K562 (cell line): Measurements from ENCODE around the gene ACE. TPM values are rescaled to one million over a fixed set of nuclear protein-coding genes. Genes with fewer than 3 reads are reported as not detected.

Source experiments
- ATAC-seq: fragments of 200-7000 bp; cut with Tn5 transposase; 3 replicates; pipeline ENCODE4 v1.9.1; 2020; ENCODE audit warnings: moderate library complexity
- BruUV-seq: library from RNA; stranded (reverse); fragments of 400-500 nt; replicated peaks from 2 replicates; lab custom pipeline; 2021; lab: Mats Ljungman, UMichigan
- CTCF ChIA-PET: fragments of 300-600 bp; formaldehyde crosslinking; extraction: SDS; loops from one replicate; lab custom pipeline; 2021; ENCODE audit warnings: low intra/inter-chr PET ratio; lab: Yijun Ruan, JAX
- POLR2A ChIA-PET: fragments of 300-600, 350-650 bp; sonication (Branson Sonifier 250); formaldehyde crosslinking; extraction: SDS; loops from one replicate; lab custom pipeline; 2021; ENCODE audit warnings: antibody characterized with exemption, inconsistent platforms; lab: Yijun Ruan, JAX
- DNase-seq, 4 experiments: peaks; one replicate each; pipeline versions ENCODE4 v3.0.0 to v3.0.0-alpha.2; 2011 to 2018; ENCODE audit warnings: low spot score in 3 of 4, mixed read lengths in 3 of 4; ENCODE audit errors: extremely low read depth in 1 of 4
- FAIRE-seq: peaks from 2 replicates; lab custom pipeline; 2011; peaks lifted over from hg19 to GRCh38; lab: Jason Lieb, UNC
- H2AFZ ChIP-seq: 2 replicates; pipeline ENCODE4 v1.6.0; 2011; ENCODE audit warnings: low read depth, low read length, control low read depth, inconsistent platforms
- H3K27ac ChIP-seq: fragments of 200-600 bp; 3 replicates; pipeline ENCODE4 v1.8.0; 2011; ENCODE audit warnings: low read depth, mild to moderate bottlenecking, control low read depth, inconsistent platforms, low read length, moderate library complexity, mixed read lengths; ENCODE audit errors: extremely low read depth
- H3K27me3 ChIP-seq, 2 experiments: fragments of 300-600 bp in 1 of 2; 2 replicates in 1 of 2; 3 replicates in 1 of 2; pipeline versions ENCODE4 v1.6.0 to v1.8.0; 2011; ENCODE audit warnings: inconsistent platforms in 2 of 2, low read length in 2 of 2, mild to moderate bottlenecking in 1 of 2, mixed read lengths in 1 of 2, moderate library complexity in 1 of 2; ENCODE audit not compliant: control insufficient read depth in 2 of 2, insufficient read depth in 2 of 2
- H3K36me3 ChIP-seq: fragments of 300-600 bp; 3 replicates; pipeline ENCODE4 v1.8.0; 2011; ENCODE audit warnings: mild to moderate bottlenecking, low read length, inconsistent platforms; ENCODE audit not compliant: control insufficient read depth, insufficient read depth
- H3K4me1 ChIP-seq, 2 experiments: fragments of 200-600 bp in 1 of 2; replicated peaks in 1 of 2; 2 replicates in 1 of 2; 3 replicates in 1 of 2; pipeline versions ENCODE4 v1.5.1 to v1.8.0; 2011; ENCODE audit warnings: inconsistent platforms in 2 of 2, low read length in 2 of 2, mild to moderate bottlenecking in 1 of 2, mixed read lengths in 1 of 2, moderate library complexity in 1 of 2; ENCODE audit not compliant: control insufficient read depth in 2 of 2, insufficient read depth in 2 of 2
- H3K4me2 ChIP-seq: 2 replicates; pipeline ENCODE4 v1.6.1; 2011; ENCODE audit warnings: low read length, control low read depth, inconsistent platforms, mixed read lengths; ENCODE audit not compliant: insufficient read depth
- H3K4me3 ChIP-seq: fragments of 200-600 bp; sonication (generic), shearing (Covaris generic); 2 replicates; pipeline ENCODE4 v1.5.1; 2016; ENCODE audit warnings: control low read depth, inconsistent platforms
- H3K79me2 ChIP-seq: fragments of 200-600 bp; 3 replicates; pipeline ENCODE4 v1.8.0; 2011; ENCODE audit warnings: low read length, inconsistent platforms; ENCODE audit not compliant: control insufficient read depth, insufficient read depth
- H3K9ac ChIP-seq, 2 experiments: 2 replicates each; pipeline versions ENCODE4 v1.6.0 to v1.6.1; 2011; ENCODE audit warnings: low read depth in 2 of 2, low read length in 2 of 2, control low read depth in 1 of 2, inconsistent platforms in 1 of 2, mild to moderate bottlenecking in 1 of 2, mixed read lengths in 1 of 2; ENCODE audit not compliant: insufficient read depth in 1 of 2
- H3K9me1 ChIP-seq: one replicate; pipeline ENCODE4 v1.6.0; 2011; ENCODE audit warnings: inconsistent platforms, mild to moderate bottlenecking, low read length, moderate library complexity; ENCODE audit not compliant: control insufficient read depth, insufficient read depth
- H3K9me3 ChIP-seq: replicated peaks from 2 replicates; pipeline ENCODE4 v1.5.1; 2011; ENCODE audit warnings: low read depth, low read length, inconsistent platforms; ENCODE audit not compliant: control insufficient read depth, insufficient read depth
- H4K20me1 ChIP-seq: replicated peaks from 2 replicates; pipeline ENCODE4 v1.6.1; 2011; ENCODE audit warnings: low read length, inconsistent platforms, mixed read lengths; ENCODE audit not compliant: control insufficient read depth, insufficient read depth
- CBFB ChIP-seq: sonication (generic); formaldehyde crosslinking; IDR thresholded peaks from 2 replicates; pipeline ENCODE4 v1.4.0; 2020; ENCODE audit warnings: mild to moderate bottlenecking, missing genetic modification reagents
- HCFC1 ChIP-seq: IDR thresholded peaks from 2 replicates; pipeline ENCODE4 v1.6.1; 2012; ENCODE audit warnings: low read depth, low read length, improper control_type of control experiment
- KDM2B ChIP-seq: fragments of 250-450 bp; sonication (Bioruptor Pico); IDR thresholded peaks from 2 replicates; pipeline ENCODE4 v1.8.0; 2021; ENCODE audit warnings: mild to moderate bottlenecking, moderate library complexity
- PHF21A ChIP-seq: fragments of 450-650 bp; IDR thresholded peaks from 2 replicates; pipeline ENCODE4 v1.6.1; 2017; ENCODE audit warnings: low read depth, borderline replicate concordance
- RAD21 ChIP-seq, 2 experiments: fragments of 250-450 bp in 1 of 2; fragments of 450-650 bp in 1 of 2; sonication (Bioruptor Pico) in 1 of 2; formaldehyde crosslinking in 1 of 2; IDR thresholded peaks in 1 of 2; conservative IDR thresholded peaks in 1 of 2; 2 replicates each; pipeline versions ENCODE4 v1.4.0 to v1.8.0; 2020 to 2022; ENCODE audit warnings: mild to moderate bottlenecking in 2 of 2, moderate library complexity in 1 of 2
- RBM25 ChIP-seq: fragments of 200-400 bp; formaldehyde crosslinking; IDR thresholded peaks from 2 replicates; pipeline ENCODE4 v1.6.1; 2018; ENCODE audit warnings: low read length, low read depth, moderate library complexity; ENCODE audit not compliant: severe bottlenecking
- TFAM ChIP-seq: fragments of 250-450 bp; sonication (Bioruptor Pico); conservative IDR thresholded peaks from 2 replicates; pipeline ENCODE4 v1.5.0; 2021; ENCODE audit warnings: mild to moderate bottlenecking, moderate library complexity
- ZBTB12 ChIP-seq: fragments of 250-450 bp; sonication (Bioruptor Pico); IDR thresholded peaks from 2 replicates; pipeline ENCODE4 v1.4.0; 2020
- WGBS: fragments of 100-300 bp; shearing (Covaris generic); methylation state at CpG from one replicate; pipeline ENCODE4 v1.1.6; 2016; ENCODE audit warnings: low coverage, mixed read lengths; ENCODE audit not compliant: insufficient coverage; ENCODE audit errors: missing lambda C conversion rate; 5-methylcytosine and 5-hydroxymethylcytosine counted together
- in situ Hi-C: fragments of 300-500 bp; cut with MboI; formaldehyde crosslinking; loops from 4 replicates; pipeline ENCODE4 v1.15.0; 2018; ENCODE audit warnings: inconsistent platforms, mixed read lengths
- intact Hi-C: fragments of 100-400 bp; cut with micrococcal nuclease; formaldehyde crosslinking; loops from 2 replicates; pipeline ENCODE4 v1.14.2; 2022
- polyA plus RNA-seq, 8 experiments: library from polyadenylated mRNA; depleted of rRNA in 4 of 8; stranded (reverse) in 5 of 8; unstranded in 3 of 8; fragments of >200 nt; fragmentation: Nextera tagmentation in 2 of 8; fragmentation: Illumina TruSeq in 1 of 8; extraction: Ambion mirVana in 2 of 8; extraction: Trizol in 1 of 8; gene quantifications; 2 replicates each; pipeline versions ENCODE4 v1.2.1 to v1.2.3, GENCODE V29; 2011 to 2014; ENCODE audit warnings: inconsistent platforms in 1 of 8, missing spikeins in 1 of 8
- total RNA-seq, 7 experiments: library from RNA; depleted of rRNA in 6 of 7; stranded (reverse); fragments of >200 nt in 6 of 7; fragmentation: Illumina TruSeq in 2 of 7; extraction: Trizol in 2 of 7; gene quantifications; 2 replicates each; pipeline versions ENCODE4 v1.2.1 to v1.2.3, GENCODE V29; 2011 to 2021; ENCODE audit warnings: low replicate concordance in 1 of 7

The ACE gene
- total and polyA plus RNA-seq, 9 of the 15 experiments (the other 6 are each of a cell fraction or from before 2014, with no cell fraction given): 0.07 to 2.5 (median 0.47) TPM; not detected in 1

GRCh38 chr17:63537001-63537400 lies 60.1 kb downstream of the ACE start:
- H3K36me3 ChIP-seq: no peaks in the 10 kb centered on the region
- H3K4me1 ChIP-seq: peaks cover 0 to 24% of the 10 kb centered on the region in 2 experiments; a peak in 2 of 5 replicates
- DNase-seq (no peak), ATAC-seq (no peak)
- H3K4me3 ChIP-seq: no peak overlapping the region
- in situ Hi-C loops: no loop called here
- no TSS peak for BruUV-seq
- WGBS: 10% methylated on average over 4 of the region's 4 CpGs
- peaks cover 5% of the 10 kb centered on the region; the same call in 1 of the 2 replicates for H4K20me1 ChIP-seq
- no peaks in the 10 kb centered on the region for H3K9me3 ChIP-seq
- peaks cover 32 to 66% of the 10 kb centered on the region in 2 experiments; a peak in 4 of 5 replicates for H3K27me3 ChIP-seq
- H2AFZ ChIP-seq: no peak overlapping the region
- peaks cover 3% of the 10 kb centered on the region for H3K9me1 ChIP-seq
- CTCF ChIA-PET: no interaction called here
- no peak overlapping the region for H3K27ac ChIP-seq
- no peak for TF ChIP-seq TFAM (CRISPR knock-in tag)
- TF ChIP-seq RAD21 (CRISPR knock-in tag; conservative IDR thresholded peaks at IDR 0.05 in 1 of 2, IDR thresholded peaks at IDR 0.05 in 1 of 2): no peak
- no peak for TF ChIP-seq ZBTB12 (CRISPR knock-in tag)
- TF ChIP-seq KDM2B (CRISPR knock-in tag): no peak
- no peak for TF ChIP-seq RBM25
- no peak for TF ChIP-seq HCFC1
- TF ChIP-seq CBFB (CRISPR knock-in tag): no peak
- no peak for TF ChIP-seq PHF21A
- TF ChIP-seq, all 486 proteins: peak for 0
- Histone ChIP-seq H3K4me2 (no peak overlapping the region), H3K79me2 (no peaks in the 10 kb centered on the region), H3K9ac (no peak overlapping the region)
- intact Hi-C loops: no loop called here
- POLR2A ChIA-PET: interaction anchor here (0.6 kb wide), 1 partner anchor 50 kb away, joined by 3 read pairs; no protein-coding TSS in a partner anchor
- FAIRE-seq: no peak
